ENCODE results near the gene UNC79.

DNA sequence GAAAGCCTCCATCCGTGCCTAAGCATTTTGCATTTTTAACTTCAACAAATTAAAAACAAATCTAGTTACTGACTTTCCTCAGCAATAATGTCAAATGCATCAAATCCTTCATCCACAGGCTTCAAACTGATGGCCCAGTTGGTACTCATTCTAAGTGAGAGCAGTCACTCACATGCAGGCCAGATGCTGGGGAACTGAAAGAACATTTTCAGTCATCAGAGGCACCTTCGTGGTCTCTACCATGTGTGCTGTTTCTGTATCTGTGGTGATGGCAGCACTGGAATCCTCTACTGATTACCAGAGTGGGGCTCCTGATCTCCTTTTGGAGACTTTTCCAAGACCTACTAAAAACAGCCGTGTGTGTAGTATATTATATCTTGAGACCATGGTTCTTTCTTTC is 212.4 kb downstream of the UNC79 start:
- TF ChIP-seq, protein P1, sequence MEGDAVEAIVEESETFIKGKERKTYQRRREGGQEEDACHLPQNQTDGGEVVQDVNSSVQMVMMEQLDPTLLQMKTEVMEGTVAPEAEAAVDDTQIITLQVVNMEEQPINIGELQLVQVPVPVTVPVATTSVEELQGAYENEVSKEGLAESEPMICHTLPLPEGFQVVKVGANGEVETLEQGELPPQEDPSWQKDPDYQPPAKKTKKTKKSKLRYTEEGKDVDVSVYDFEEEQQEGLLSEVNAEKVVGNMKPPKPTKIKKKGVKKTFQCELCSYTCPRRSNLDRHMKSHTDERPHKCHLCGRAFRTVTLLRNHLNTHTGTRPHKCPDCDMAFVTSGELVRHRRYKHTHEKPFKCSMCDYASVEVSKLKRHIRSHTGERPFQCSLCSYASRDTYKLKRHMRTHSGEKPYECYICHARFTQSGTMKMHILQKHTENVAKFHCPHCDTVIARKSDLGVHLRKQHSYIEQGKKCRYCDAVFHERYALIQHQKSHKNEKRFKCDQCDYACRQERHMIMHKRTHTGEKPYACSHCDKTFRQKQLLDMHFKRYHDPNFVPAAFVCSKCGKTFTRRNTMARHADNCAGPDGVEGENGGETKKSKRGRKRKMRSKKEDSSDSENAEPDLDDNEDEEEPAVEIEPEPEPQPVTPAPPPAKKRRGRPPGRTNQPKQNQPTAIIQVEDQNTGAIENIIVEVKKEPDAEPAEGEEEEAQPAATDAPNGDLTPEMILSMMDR (IDR thresholded peaks at IDR 0.05): no peak
- no peak for TF ChIP-seq POLR2A (IDR thresholded peaks at IDR 0.05)

All from Peyer's patch (tissue), 4 donors.